Measurements from ENCODE around the gene MEIKIN.

Gene MEIKIN

DNA sequence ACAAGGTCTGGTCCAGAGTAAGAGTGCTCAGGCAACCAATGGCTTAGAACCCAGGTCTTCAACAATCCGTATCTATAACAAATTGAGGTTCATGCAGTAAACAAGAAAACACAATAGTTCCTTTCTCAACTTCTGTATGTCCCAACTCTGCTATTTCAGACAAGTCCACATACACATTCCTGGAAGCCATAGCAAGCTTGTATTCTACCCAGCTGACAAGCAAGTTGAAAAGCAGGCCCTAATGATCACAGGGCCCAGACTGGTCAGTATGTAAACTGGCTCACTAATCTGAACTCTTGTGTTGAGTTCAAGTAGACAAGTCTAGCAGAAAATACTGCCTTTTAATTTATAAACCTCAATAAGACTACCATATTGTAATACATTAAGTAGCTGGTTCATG is 175.5 kb downstream of the MEIKIN start:
- no peak for DNase-seq (ENCODE audit: low read depth in 2 of 2)

DNA sequence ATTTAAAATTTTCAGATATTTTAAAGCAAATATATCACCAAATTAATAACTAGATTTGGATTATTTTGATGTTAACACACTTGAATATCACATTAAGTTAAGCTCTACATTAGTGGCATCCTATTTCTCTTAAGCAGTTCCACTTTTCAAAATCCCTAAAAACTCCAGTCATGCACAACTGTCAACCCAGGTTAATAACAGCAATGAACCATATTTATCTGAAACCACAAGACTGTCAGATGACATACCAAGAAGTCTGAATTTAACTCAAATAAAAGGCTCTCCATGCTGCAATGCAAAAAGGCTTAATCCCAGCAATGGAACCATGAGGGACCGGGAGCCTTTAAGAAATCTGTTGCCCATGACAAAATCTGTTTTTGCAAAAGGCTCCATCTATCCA is 176.1 kb downstream of the MEIKIN start:
- no peak for DNase-seq (ENCODE audit: low read depth in 2 of 2)

DNA sequence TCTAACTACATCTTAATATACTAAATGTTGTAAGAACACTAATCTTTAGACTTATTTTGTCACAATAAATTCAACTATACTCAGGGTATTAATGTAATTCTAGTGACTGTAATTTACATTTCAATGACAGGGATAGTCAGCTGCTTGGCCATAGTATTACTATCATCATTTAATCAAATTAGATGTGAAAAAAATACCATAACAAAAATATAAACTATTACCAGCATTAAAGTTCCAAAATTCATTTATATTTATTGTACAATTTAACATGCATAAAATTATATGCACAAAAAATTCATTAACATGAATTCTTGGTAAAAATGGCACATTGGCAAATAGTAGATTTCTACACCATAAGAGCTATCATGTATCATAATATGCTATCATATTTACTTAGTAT is 177.6 kb downstream of the MEIKIN start:
- no peak for DNase-seq (ENCODE audit: low read depth in 2 of 2)

DNA sequence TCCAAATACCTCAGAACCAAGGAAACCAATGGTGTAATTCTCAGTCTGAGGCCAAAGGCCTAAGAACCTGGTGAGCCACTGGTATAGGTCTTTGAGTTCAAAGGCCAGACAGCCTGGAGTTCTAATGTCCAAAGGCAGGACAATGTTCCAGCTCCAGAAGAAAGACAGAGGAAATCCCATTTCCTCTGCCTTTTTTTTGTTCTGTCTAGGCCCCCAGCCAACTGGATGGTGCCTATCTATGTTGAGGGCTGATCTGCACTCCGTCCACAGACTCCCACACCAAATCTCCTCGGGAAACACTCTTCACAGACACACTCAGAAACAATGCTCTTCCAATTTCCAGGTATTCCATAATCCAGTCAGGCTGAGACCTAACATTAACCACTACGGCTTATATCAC is 178.8 kb downstream of the MEIKIN start:
- DNase-seq (ENCODE audit: low read depth in 2 of 2) = no peak

DNA sequence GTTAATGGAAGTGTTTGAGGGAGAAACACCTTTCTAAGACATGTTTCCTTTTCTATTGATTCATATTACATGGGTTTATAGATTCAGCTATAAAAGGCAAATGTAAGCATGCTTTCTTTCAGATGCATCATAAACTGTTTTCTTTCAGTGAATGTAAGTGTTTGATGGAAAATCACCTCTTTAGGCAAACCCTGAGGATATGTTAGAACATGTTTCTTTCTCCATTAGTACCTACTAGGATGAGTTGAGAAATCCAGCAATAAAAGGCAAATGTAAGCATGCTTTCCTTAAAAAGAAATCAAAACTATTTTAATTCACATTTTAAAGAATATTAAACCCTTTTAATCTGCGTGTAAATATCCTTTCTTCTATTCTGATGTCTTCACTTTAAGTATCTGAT is 180.2 kb downstream of the MEIKIN start:
- no peak for DNase-seq (ENCODE audit: low read depth in 2 of 2)

DNA sequence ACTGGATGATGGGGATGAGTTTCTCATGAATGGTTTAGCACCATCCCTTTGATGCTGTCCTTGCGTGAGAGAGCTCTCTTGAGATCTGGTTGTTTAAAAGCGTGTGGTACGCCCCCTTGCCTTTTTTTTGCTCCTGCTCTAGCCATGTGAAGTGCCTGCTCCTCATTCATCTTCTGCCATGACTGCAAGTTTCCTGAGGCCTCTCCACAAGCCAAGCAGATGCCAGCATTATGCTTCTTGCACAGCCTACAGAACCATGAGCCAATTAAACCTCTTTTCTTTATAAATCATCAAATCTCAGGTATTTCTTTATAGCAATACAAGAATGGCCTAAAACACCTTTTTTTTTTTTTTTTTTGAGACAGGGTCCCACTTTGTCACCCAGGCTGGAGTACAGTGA is 181.5 kb downstream of the MEIKIN start:
- no peak for DNase-seq (ENCODE audit: low read depth in 2 of 2)

DNA sequence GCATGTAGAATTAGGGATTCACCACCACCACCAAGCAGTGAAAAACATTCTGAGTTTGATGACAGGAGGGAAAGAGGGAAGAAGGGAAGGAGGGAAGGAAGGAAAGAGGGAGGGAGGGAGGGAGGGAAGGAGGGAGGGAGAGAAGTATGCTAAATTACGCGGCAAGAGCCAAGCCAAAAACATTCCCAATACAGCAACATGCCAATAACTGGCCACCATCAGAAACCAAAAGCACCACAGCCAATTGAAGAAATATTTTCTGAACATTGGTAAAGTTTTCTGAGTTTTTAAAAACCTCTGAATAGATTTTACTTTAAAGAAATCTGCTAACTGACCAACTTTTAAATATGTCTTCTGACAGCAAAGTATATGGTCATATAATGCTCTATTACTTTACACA is 184.7 kb downstream of the MEIKIN start:
- DNase-seq (ENCODE audit: low read depth in 2 of 2) = no peak

DNA sequence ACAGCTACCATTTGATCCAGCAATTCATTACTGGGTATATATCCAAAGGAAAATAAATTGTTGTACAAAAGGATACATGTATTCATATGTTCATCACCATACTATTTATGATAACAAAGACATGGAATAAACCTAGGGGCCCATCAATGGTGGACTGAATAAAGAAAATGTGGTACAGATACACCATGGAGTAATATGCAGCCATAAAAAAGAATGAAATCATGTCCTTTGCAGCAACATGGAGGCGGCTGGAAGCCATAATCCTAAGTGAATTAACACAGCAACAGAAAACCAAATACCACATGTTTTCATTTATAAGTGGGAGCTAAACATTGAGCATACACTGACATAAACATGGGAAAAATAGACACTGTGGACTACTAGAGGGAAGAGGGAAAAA is 185.8 kb downstream of the MEIKIN start:
- no peak for DNase-seq (ENCODE audit: low read depth in 2 of 2)

DNA sequence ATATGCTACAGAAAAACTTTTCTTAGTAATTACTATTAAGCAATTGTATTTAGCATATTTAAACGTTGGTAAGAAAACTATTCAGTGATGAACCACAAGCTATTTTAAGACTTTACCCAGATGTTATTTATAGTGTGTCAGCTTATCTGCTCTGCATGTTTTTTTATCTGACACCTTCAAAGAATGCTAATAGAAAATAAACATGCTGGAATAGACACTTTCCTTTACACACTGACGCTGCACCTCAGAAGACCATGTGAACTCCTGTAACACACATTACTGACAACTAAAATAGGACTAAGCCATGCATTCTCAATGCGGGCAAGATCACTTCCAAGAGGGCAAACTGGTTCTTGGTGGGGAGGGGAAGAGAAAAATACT is 187.0 kb downstream of the MEIKIN start:
- DNase-seq (ENCODE audit: low read depth in 2 of 2) = no peak

DNA sequence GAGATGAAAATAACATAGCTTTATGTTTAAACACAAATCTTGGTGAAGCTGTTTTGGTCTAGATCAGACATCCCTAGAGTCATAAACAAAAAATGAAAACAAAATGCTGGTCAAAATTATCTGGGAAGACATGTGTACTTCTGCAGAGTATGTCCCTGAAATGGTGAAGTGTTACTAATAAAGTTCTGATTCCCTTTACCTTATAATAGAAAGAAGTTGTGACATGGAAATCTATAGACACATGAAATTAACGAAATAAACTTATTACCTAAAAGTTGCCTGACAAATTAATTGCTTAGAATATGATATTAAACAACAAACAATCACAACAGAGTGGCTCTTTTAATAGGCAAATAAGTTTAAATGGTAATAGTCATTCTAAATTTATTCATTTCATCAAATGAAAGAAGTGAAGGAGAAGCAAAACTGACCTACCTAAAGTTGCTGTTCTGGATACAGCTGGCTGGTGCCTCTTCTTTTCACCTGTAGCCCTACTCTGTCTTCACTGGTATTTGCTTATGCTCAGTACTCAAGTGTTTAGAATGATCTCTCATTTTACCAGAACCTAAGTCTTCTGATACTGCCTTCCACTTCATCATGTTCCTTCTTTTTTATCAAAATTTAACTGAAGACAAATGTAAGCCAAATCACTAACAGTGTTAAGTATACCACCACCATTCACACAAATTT is 187.5 kb downstream of the MEIKIN start:
- no peak for DNase-seq (ENCODE audit: low read depth in 2 of 2)
